SK-N-MC (cell line): ENCODE measurements around the gene BMPR1B.

Experiments
- DNase-seq: peaks from one replicate; pipeline ENCODE4 v3.0.0-alpha.2; 2011; ENCODE audit warnings: low read depth, low spot score
- H3K27ac ChIP-seq: fragments of 200-600 bp; sonication (generic); 2 replicates; pipeline ENCODE4 v1.5.1; 2016; ENCODE audit warnings: mixed run types
- H3K36me3 ChIP-seq: fragments of 200-600 bp; sonication (generic); 2 replicates; pipeline ENCODE4 v1.6.1; 2017; ENCODE audit warnings: antibody characterized with exemption, low read length, mixed read lengths; ENCODE audit not compliant: insufficient read depth
- H3K4me3 ChIP-seq: fragments of 200-600 bp; sonication (generic); 2 replicates; pipeline ENCODE4 v1.5.1; 2016
- H3K9ac ChIP-seq: fragments of 200-600 bp; sonication (generic); 2 replicates; pipeline ENCODE4 v1.8.0; 2017; ENCODE audit warnings: mixed run types, mixed read lengths; ENCODE audit not compliant: insufficient read length
- H3K9me3 ChIP-seq: fragments of 200-600 bp; sonication (generic); 2 replicates; pipeline ENCODE4 v1.6.1; 2017; ENCODE audit warnings: low read depth, mild to moderate bottlenecking, antibody characterized with exemption, low read length, moderate library complexity, mixed read lengths
- EZH2 ChIP-seq: fragments of 200-600 bp; sonication (generic); IDR thresholded peaks from one replicate; pipeline ENCODE4 v1.6.1; 2017; ENCODE audit warnings: antibody characterized with exemption
- FOXP2 ChIP-seq: optimal IDR thresholded peaks from 2 replicates; pipeline ENCODE3; 2011; ENCODE audit warnings: mild to moderate bottlenecking, moderate library complexity; ENCODE audit not compliant: insufficient read depth; ENCODE audit errors: extremely low read length, control extremely low read depth
- POLR2AphosphoS5 ChIP-seq: IDR thresholded peaks from 2 replicates; pipeline ENCODE4 v1.6.1; 2012; ENCODE audit warnings: mild to moderate bottlenecking, low read depth, low read length, borderline replicate concordance

Gene BMPR1B

DNA sequence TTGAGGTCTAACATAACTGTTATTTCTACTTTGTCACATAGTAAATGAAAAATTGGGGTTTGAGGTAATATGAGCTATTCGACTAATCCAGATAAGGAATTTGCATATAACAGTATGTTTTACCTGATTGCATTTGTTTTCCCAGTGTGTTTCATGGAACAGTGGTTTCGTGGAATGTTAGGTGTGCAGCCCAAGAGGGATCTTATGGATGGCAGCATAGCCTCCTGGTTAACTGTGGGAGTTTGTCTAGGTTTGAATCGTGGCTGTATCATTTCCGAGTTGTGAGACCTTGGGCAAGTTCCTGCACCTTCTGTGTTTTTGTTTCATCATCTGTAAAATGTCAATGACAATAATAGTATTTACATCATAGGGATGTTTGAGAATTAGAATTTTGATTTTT, 7.9 kb downstream of the BMPR1B start:
- no peak for TF ChIP-seq FOXP2
- no peak for TF ChIP-seq POLR2AphosphoS5
- TF ChIP-seq EZH2: no peak
- Histone ChIP-seq H3K36me3 (no peaks in the 10 kb centered on the region), H3K9me3 (no peaks in the 10 kb centered on the region), H3K9ac (no peak overlapping the region), H3K27ac (no peak overlapping the region), H3K4me3 (no peak overlapping the region)
- no peak for DNase-seq

GRCh38 chr4:94766856-94767255, 9.1 kb downstream of the BMPR1B start:
- Histone ChIP-seq H3K9ac (no peak overlapping the region), H3K4me3 (no peak overlapping the region), H3K27ac (no peak overlapping the region), H3K36me3 (no peaks in the 10 kb centered on the region), H3K9me3 (no peaks in the 10 kb centered on the region)
- no peak for DNase-seq
- TF ChIP-seq FOXP2: no peak
- no peak for TF ChIP-seq POLR2AphosphoS5
- no peak for TF ChIP-seq EZH2

- H3K9ac ChIP-seq: no peak overlapping the region
- H3K27ac ChIP-seq: no peak overlapping the region; the same call in 1 of the 2 replicates
- H3K4me3 ChIP-seq: no peak overlapping the region
- DNase-seq: no peak
- no peaks in the 10 kb centered on the region for H3K36me3 ChIP-seq
- H3K9me3 ChIP-seq: no peaks in the 10 kb centered on the region
- TF ChIP-seq EZH2 (no peak), FOXP2 (no peak), POLR2AphosphoS5 (no peak)
These were observed 9.7 kb downstream of the BMPR1B start for GRCh38 chr4:94767446-94767845.

DNA sequence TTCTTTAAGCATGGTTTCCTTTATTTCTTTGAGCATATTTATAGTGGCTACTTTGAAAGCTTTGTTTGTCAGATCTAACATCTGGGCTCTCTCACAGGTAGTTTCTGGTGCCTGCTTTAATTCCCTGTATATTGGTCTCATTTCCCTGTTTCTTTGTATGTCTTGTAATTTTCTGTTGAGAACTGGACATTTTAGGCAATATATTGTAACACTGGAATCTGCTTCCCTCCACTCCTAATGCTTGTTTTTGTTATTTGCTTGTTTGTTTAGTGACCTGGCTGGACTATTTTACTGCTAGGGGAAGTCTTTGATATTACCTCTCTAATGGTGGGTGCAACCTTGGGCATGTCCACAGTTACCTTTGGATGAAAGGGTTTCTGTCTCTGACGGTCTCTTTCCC, 25.0 kb downstream of the BMPR1B start:
- H3K9ac ChIP-seq: no peak overlapping the region
- no peak for TF ChIP-seq FOXP2
- no peak for TF ChIP-seq POLR2AphosphoS5
- TF ChIP-seq EZH2: no peak
- DNase-seq: no peak

GRCh38 chr4:94791701-94792100, 33.9 kb downstream of the BMPR1B start:
- TF ChIP-seq POLR2AphosphoS5 (no peak), EZH2 (no peak), FOXP2 (no peak)
- no peak overlapping the region for H3K4me3 ChIP-seq
- no peaks in the 10 kb centered on the region for H3K36me3 ChIP-seq
- H3K9me3 ChIP-seq: no peaks in the 10 kb centered on the region
- H3K9ac ChIP-seq: no peak overlapping the region
- DNase-seq: no peak
- H3K27ac ChIP-seq: no peak overlapping the region

More for the DNA sequence above, 25.0 kb downstream of the BMPR1B start:
- Histone ChIP-seq H3K36me3 (no peaks in the 10 kb centered on the region), H3K9me3 (no peaks in the 10 kb centered on the region), H3K4me3 (no peak overlapping the region), H3K27ac (no peak overlapping the region)

DNA sequence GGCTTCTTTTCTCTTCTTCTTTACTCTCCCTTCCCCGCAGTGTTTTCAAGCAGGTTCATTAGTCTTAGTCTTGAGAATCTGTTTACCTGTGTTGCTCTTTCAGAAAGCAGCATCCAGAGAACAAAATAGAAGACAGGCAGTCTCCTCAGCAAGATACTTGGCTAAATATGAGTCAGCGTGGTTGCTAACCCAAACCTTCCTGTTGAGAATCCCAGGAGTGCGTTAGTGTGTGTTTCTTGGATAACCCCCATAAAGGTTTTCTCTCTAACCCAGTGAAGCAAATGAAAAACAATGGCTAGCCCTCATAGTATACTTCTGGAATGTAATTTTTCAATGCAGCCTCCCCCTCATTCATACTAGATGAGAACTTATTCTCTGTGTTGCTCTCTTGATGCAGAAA, 41.1 kb downstream of the BMPR1B start:
- H3K27ac ChIP-seq: no peak overlapping the region
- H3K9me3 ChIP-seq: no peaks in the 10 kb centered on the region
- no peak overlapping the region for H3K4me3 ChIP-seq
- DNase-seq: no peak
- no peaks in the 10 kb centered on the region for H3K36me3 ChIP-seq
- TF ChIP-seq POLR2AphosphoS5: no peak
- TF ChIP-seq FOXP2: no peak
- no peak for TF ChIP-seq EZH2
- H3K9ac ChIP-seq: no peak overlapping the region

DNA sequence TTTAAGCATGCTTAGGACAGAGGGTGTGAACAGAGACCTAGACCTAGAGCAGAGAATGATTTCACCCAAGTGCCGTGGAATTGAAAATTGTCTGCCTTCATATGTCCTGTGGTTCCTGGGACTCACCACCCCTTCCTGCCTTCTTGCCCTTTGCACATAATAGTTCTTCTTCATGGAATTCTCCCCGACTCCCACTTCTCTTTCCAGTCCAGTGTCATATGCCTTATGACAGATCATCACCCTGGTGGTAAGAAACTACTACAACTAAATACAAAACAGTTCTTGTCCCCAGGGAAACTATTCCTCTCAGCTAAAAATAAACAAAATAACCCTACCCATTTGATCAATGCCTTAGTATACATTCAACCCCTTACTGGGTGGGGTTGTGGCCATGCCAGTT, 43.3 kb downstream of the BMPR1B start:
- H3K36me3 ChIP-seq: no peaks in the 10 kb centered on the region
- no peak overlapping the region for H3K4me3 ChIP-seq
- TF ChIP-seq POLR2AphosphoS5 (no peak), EZH2 (no peak), FOXP2 (no peak)
- no peak overlapping the region for H3K27ac ChIP-seq
- H3K9me3 ChIP-seq: no peaks in the 10 kb centered on the region
- no peak for DNase-seq
- no peak overlapping the region for H3K9ac ChIP-seq

- DNase-seq: no peak
- Histone ChIP-seq H3K9ac (no peak overlapping the region), H3K36me3 (no peaks in the 10 kb centered on the region), H3K27ac (peak overlapping the region; percentile 49), H3K9me3 (no peaks in the 10 kb centered on the region), H3K4me3 (no peak overlapping the region)
- TF ChIP-seq FOXP2: no peak
- TF ChIP-seq EZH2: no peak
- TF ChIP-seq POLR2AphosphoS5: no peak
These were observed 44.3 kb downstream of the BMPR1B start for GRCh38 chr4:94802091-94802490.

DNA sequence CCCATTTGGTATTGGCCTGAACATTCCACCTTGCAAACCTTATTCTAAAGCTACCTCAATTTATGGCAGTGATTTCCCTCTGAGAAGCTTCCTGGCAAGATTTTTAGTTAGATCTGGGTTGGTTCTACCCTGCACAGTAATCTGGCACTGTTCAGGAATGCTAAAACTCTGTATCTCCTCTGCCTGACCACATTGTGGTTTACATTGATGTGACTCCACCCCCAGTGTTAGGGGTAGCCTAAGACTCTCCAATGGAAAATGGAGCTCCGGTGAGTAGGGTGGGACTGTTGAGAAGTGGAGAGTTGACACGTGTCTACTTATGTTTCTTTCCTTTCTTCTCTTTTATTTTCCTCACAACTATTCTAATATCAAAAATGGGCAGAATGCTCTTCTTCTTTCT, 45.4 kb downstream of the BMPR1B start:
- no peak overlapping the region for H3K9ac ChIP-seq
- H3K4me3 ChIP-seq: no peak overlapping the region
- TF ChIP-seq EZH2: no peak
- no peak for TF ChIP-seq FOXP2
- TF ChIP-seq POLR2AphosphoS5: no peak
- no peak overlapping the region for H3K27ac ChIP-seq
- no peaks in the 10 kb centered on the region for H3K36me3 ChIP-seq
- H3K9me3 ChIP-seq: no peaks in the 10 kb centered on the region
- no peak for DNase-seq

DNA sequence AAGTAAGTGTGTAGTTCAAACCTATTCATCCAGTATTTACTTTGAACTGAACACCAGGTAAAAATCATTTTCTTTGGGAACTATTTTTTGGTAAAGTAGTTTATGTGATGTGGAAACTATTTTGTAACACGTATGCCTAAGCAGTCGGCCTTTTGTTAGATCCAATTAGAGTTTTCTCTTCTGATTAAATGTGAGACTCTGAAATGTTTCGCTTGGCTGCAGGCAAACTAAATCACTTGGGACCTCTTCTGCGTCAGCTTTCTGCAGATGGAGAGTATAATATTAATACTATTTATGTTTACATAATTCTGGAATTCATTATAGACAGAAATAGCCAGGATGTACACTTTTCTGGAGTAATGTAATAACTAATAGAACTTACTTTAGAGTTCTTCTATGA, 46.9 kb downstream of the BMPR1B start:
- TF ChIP-seq FOXP2 (peak; percentile 13), EZH2 (no peak), POLR2AphosphoS5 (no peak)
- H3K9ac ChIP-seq: peak overlapping the region; percentile 2
- H3K9me3 ChIP-seq: peaks cover 3% of the 10 kb centered on the region; the same call in 1 of the 2 replicates
- no peaks in the 10 kb centered on the region for H3K36me3 ChIP-seq
- no peak for DNase-seq
- H3K4me3 ChIP-seq: peak overlapping the region; percentile 31; the same call in 1 of the 2 replicates
- peak overlapping the region; percentile 65; the same call in 1 of the 2 replicates for H3K27ac ChIP-seq
